Measurements from ENCODE around the gene PLXNA4.

Gene PLXNA4

GRCh38 chr7:132205509-132205908 is 370.8 kb downstream of the PLXNA4 start:
- no peak for DNase-seq (ENCODE audit: low read depth in 1 of 2, low spot score in 1 of 2)

GRCh38 chr7:132203021-132203420 is 373.2 kb downstream of the PLXNA4 start:
- no peak for DNase-seq (ENCODE audit: low read depth in 1 of 2, low spot score in 1 of 2)
- TF ChIP-seq, protein P1, sequence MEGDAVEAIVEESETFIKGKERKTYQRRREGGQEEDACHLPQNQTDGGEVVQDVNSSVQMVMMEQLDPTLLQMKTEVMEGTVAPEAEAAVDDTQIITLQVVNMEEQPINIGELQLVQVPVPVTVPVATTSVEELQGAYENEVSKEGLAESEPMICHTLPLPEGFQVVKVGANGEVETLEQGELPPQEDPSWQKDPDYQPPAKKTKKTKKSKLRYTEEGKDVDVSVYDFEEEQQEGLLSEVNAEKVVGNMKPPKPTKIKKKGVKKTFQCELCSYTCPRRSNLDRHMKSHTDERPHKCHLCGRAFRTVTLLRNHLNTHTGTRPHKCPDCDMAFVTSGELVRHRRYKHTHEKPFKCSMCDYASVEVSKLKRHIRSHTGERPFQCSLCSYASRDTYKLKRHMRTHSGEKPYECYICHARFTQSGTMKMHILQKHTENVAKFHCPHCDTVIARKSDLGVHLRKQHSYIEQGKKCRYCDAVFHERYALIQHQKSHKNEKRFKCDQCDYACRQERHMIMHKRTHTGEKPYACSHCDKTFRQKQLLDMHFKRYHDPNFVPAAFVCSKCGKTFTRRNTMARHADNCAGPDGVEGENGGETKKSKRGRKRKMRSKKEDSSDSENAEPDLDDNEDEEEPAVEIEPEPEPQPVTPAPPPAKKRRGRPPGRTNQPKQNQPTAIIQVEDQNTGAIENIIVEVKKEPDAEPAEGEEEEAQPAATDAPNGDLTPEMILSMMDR (IDR thresholded peaks at IDR 0.05; ENCODE audit: insufficient read depth, low read length), result no peak
- Histone ChIP-seq H3K4me3 (replicated peaks; ENCODE audit: insufficient read depth, low read length) (no peak overlapping the region), H3K27ac (replicated peaks) (no peak overlapping the region), H3K27me3 (ENCODE audit: insufficient read depth, poor library complexity, severe bottlenecking) (no peaks in the 10 kb centered on the region)

More at GRCh38 chr7:132205509-132205908, 370.8 kb downstream of the PLXNA4 start:
- no peak for TF ChIP-seq SPI1 (IDR thresholded peaks at IDR 0.05; ENCODE audit: borderline replicate concordance, low read depth)
- no peak for TF ChIP-seq GABPA (IDR thresholded peaks at IDR 0.05; ENCODE audit: low read depth)
- TF ChIP-seq POLR2AphosphoS5 (IDR thresholded peaks at IDR 0.05; ENCODE audit: low read depth), result no peak
- TF ChIP-seq, protein P1 (IDR thresholded peaks at IDR 0.05; ENCODE audit: insufficient read depth, low read length), result no peak
- Histone ChIP-seq H3K27me3 (ENCODE audit: insufficient read depth, poor library complexity, severe bottlenecking) (no peaks in the 10 kb centered on the region), H3K27ac (replicated peaks) (no peak overlapping the region), H3K4me3 (replicated peaks; ENCODE audit: insufficient read depth, low read length) (no peak overlapping the region)

DNA sequence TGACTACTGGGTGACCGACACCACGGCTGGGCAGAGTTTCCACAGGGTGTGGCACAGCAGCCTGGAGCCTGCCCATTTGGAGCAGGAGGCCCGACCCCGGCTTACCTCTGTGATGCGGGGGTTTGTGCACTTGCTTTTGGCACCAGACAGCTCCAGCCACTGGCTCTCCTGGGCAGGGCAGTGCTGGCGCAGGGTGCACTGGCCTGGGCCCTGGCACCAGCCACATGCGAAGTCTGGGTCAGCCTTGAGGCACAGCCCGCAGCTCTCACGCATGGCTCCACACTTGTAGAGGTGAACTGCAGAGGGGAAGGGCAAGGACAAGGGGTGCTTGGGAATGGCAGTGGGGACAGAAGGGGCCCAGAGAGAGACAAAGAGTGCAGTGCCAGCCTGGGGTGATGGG is 373.7 kb downstream of the PLXNA4 start:
- TF ChIP-seq, protein P1 (IDR thresholded peaks at IDR 0.05; ENCODE audit: insufficient read depth, low read length), result no peak
- TF ChIP-seq, protein P2, sequence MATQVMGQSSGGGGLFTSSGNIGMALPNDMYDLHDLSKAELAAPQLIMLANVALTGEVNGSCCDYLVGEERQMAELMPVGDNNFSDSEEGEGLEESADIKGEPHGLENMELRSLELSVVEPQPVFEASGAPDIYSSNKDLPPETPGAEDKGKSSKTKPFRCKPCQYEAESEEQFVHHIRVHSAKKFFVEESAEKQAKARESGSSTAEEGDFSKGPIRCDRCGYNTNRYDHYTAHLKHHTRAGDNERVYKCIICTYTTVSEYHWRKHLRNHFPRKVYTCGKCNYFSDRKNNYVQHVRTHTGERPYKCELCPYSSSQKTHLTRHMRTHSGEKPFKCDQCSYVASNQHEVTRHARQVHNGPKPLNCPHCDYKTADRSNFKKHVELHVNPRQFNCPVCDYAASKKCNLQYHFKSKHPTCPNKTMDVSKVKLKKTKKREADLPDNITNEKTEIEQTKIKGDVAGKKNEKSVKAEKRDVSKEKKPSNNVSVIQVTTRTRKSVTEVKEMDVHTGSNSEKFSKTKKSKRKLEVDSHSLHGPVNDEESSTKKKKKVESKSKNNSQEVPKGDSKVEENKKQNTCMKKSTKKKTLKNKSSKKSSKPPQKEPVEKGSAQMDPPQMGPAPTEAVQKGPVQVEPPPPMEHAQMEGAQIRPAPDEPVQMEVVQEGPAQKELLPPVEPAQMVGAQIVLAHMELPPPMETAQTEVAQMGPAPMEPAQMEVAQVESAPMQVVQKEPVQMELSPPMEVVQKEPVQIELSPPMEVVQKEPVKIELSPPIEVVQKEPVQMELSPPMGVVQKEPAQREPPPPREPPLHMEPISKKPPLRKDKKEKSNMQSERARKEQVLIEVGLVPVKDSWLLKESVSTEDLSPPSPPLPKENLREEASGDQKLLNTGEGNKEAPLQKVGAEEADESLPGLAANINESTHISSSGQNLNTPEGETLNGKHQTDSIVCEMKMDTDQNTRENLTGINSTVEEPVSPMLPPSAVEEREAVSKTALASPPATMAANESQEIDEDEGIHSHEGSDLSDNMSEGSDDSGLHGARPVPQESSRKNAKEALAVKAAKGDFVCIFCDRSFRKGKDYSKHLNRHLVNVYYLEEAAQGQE (IDR thresholded peaks at IDR 0.05; ENCODE audit: insufficient replicate concordance, low read depth), result no peak
- TF ChIP-seq POLR2AphosphoS5 (IDR thresholded peaks at IDR 0.05; ENCODE audit: low read depth), result no peak
- TF ChIP-seq SPI1 (IDR thresholded peaks at IDR 0.05; ENCODE audit: borderline replicate concordance, low read depth), result no peak
- no peak for TF ChIP-seq GABPA (IDR thresholded peaks at IDR 0.05; ENCODE audit: low read depth)
- H3K4me3 ChIP-seq (replicated peaks; ENCODE audit: insufficient read depth, low read length), result no peak overlapping the region
- no peak overlapping the region for H3K27ac ChIP-seq (replicated peaks)
- no peaks in the 10 kb centered on the region for H3K27me3 ChIP-seq (ENCODE audit: insufficient read depth, poor library complexity, severe bottlenecking)
- no peak for DNase-seq (ENCODE audit: low read depth in 1 of 2, low spot score in 1 of 2)

- DNase-seq (ENCODE audit: low read depth in 1 of 2, low spot score in 1 of 2), result no peak
- no peak for TF ChIP-seq GABPA (IDR thresholded peaks at IDR 0.05; ENCODE audit: low read depth)
- TF ChIP-seq, protein P1 (IDR thresholded peaks at IDR 0.05; ENCODE audit: insufficient read depth, low read length), result no peak
- TF ChIP-seq, protein P2 (IDR thresholded peaks at IDR 0.05; ENCODE audit: insufficient replicate concordance, low read depth), result no peak
- TF ChIP-seq POLR2AphosphoS5 (IDR thresholded peaks at IDR 0.05; ENCODE audit: low read depth), result no peak
- no peak for TF ChIP-seq SPI1 (IDR thresholded peaks at IDR 0.05; ENCODE audit: borderline replicate concordance, low read depth)
- Histone ChIP-seq H3K27me3 (ENCODE audit: insufficient read depth, poor library complexity, severe bottlenecking) (peaks cover 6% of the 10 kb centered on the region), H3K4me3 (replicated peaks; ENCODE audit: insufficient read depth, low read length) (no peak overlapping the region), H3K27ac (replicated peaks) (no peak overlapping the region)
Observed at GRCh38 chr7:132200141-132200540, 376.1 kb downstream of the PLXNA4 start.
